ENCODE results near the gene SELENOO. TPM values are rescaled to one million over a fixed set of nuclear protein-coding genes. Genes with fewer than 3 reads are reported as not detected.
A peak's percentile ranks its signal among the peaks of the same experiment; 100 is the strongest.

Gene SELENOO
- total RNA-seq, 3 donors from 2014 or later, result 24.3 to 32.3 (median 31.8) TPM

DNA sequence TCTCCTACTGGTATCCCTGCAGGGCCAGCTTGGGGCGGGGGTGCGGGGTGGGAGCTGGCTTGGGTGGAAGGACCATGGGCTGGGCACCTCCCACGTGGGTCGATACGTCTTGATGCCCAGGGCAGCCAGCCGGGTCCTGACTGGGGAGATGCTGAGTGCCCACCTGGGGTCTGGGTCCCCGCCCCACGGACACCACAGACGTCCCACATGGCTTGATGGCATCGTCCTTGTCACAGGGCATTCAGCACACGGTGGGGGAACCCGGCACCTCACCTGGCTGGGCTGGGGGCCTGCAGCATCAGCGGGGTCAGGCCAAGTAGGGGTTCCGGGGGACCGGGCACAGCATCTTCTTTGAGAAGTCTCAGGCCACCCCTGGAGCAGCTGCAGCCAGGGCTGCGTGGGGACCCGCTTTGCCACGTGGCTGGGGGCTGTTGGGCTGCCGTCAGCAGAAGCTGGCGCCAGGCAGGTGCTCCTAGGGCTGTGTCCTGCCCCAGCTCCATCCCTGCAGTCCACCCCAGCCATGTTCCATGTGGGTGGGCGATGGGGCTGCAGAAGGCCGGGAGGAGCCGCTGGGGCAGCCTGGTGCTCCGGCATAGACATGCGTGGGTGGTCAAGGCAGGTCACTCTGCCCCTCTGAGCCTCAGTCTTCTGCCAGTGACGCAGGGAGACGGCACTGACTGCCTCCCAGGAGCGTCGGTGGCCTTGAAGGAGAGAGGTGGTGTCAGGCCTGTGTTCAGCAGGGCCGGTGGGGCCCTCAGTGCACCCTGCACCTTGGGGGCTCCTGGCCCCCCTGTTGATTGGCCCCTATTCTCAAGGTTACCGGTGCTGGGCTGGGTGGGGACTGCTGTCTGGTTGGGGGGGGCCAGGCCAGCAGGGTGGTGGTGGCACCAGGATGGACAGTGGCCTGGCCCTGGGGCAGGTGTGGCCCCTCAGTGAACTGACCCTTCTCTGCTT, 8.4 kb downstream of the SELENOO start:
- Histone ChIP-seq H3K27me3 (no peaks in the 10 kb centered on the region), H3K4me1 (no peaks in the 10 kb centered on the region), H3K4me3 (no peak overlapping the region), H3K9me3 (no peaks in the 10 kb centered on the region), H3K27ac (no peak overlapping the region), H3K36me3 (no peaks in the 10 kb centered on the region)
- intact Hi-C loops (cut with DNase I; ENCODE audit: low total_unique reads), result loop anchor here (10.0 kb wide), 1 partner anchor 54 kb away; no protein-coding TSS in a partner anchor
- no peak for TF ChIP-seq POLR2AphosphoS5 (IDR thresholded peaks at IDR 0.05)
- TF ChIP-seq, protein P1, sequence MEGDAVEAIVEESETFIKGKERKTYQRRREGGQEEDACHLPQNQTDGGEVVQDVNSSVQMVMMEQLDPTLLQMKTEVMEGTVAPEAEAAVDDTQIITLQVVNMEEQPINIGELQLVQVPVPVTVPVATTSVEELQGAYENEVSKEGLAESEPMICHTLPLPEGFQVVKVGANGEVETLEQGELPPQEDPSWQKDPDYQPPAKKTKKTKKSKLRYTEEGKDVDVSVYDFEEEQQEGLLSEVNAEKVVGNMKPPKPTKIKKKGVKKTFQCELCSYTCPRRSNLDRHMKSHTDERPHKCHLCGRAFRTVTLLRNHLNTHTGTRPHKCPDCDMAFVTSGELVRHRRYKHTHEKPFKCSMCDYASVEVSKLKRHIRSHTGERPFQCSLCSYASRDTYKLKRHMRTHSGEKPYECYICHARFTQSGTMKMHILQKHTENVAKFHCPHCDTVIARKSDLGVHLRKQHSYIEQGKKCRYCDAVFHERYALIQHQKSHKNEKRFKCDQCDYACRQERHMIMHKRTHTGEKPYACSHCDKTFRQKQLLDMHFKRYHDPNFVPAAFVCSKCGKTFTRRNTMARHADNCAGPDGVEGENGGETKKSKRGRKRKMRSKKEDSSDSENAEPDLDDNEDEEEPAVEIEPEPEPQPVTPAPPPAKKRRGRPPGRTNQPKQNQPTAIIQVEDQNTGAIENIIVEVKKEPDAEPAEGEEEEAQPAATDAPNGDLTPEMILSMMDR (IDR thresholded peaks at IDR 0.05), result no peak
- no peak for DNase-seq (ENCODE audit: low spot score in 2 of 2)

DNA sequence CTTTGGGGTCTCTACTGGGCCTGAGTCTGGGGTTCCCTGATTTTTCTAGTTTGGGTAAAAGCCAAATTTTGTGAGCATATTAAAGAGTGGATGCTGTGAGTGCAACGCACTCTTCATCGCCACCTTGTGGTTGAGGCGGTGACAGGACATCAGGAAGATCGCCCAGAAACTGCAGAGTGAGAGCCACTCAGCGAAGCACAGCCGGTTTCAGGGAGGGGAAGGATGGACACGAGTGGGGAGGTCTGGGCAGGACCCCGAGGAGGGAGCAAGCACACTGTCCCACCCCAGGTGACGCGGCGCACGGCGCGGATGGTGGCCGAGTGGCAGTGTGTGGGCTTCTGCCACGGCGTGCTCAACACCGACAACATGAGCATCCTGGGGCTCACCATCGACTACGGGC, 9.1 kb downstream of the SELENOO start:
- H3K4me1 ChIP-seq, result no peaks in the 10 kb centered on the region
- intact Hi-C loops (cut with DNase I; ENCODE audit: low total_unique reads), result loop anchor here (10.0 kb wide), 1 partner anchor 55 kb away; no protein-coding TSS in a partner anchor
- no peak for DNase-seq (ENCODE audit: low spot score in 2 of 2)
- no peak overlapping the region for H3K27ac ChIP-seq
- H3K27me3 ChIP-seq, result no peaks in the 10 kb centered on the region
- H3K4me3 ChIP-seq, result no peak overlapping the region
- TF ChIP-seq, protein P1 (IDR thresholded peaks at IDR 0.05), result peak; percentile 71 to 89 (median 75)
- TF ChIP-seq POLR2A (IDR thresholded peaks at IDR 0.05) (no peak), POLR2AphosphoS5 (IDR thresholded peaks at IDR 0.05) (peak in 1 of 3 donors; percentile 46)
- no peaks in the 10 kb centered on the region for H3K36me3 ChIP-seq
- no peaks in the 10 kb centered on the region for H3K9me3 ChIP-seq

DNA sequence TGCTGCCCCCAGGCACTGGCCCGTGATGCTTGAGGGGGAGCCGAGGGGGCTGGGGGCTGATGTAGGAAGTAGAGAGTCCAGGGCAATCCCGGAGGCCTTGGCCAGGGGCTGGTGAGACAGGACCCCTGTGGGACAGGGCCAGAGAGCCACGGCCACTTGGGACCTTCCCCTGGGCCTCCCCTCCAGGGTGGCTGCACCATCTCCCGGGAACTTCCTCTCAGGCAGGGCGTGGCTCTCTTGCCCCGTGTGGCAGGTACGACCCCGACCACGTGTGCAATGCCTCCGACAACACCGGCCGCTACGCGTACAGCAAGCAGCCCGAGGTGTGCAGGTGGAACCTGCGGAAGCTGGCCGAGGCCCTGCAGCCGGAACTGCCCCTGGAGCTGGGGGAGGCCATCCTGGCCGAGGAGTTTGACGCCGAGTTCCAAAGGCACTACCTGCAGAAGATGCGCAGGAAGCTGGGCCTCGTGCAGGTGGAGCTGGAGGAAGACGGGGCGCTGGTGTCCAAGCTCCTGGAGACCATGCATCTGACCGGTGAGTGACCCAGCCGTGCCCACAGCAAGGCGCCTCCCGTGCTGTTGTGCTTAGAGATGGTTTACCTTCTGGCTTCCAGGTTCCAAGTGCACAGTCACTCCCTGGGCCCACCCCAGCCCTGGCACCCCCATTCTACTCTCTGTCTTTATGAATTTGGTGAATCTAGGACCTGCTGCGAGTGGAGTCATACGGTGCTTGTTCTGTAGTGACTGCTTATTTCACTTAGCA, 9.7 kb downstream of the SELENOO start:
- H3K9me3 ChIP-seq, result no peaks in the 10 kb centered on the region
- TF ChIP-seq POLR2A (IDR thresholded peaks at IDR 0.05), result no peak
- no peak for TF ChIP-seq POLR2AphosphoS5 (IDR thresholded peaks at IDR 0.05)
- TF ChIP-seq, protein P1 (IDR thresholded peaks at IDR 0.05), result no peak
- no peaks in the 10 kb centered on the region for H3K4me1 ChIP-seq
- intact Hi-C loops (cut with DNase I; ENCODE audit: low total_unique reads), result no loop called here
- H3K27ac ChIP-seq, result no peak overlapping the region
- no peaks in the 10 kb centered on the region for H3K27me3 ChIP-seq
- DNase-seq (ENCODE audit: low spot score in 2 of 2), result no peak
- H3K4me3 ChIP-seq, result no peak overlapping the region
- H3K36me3 ChIP-seq, result no peaks in the 10 kb centered on the region

DNA sequence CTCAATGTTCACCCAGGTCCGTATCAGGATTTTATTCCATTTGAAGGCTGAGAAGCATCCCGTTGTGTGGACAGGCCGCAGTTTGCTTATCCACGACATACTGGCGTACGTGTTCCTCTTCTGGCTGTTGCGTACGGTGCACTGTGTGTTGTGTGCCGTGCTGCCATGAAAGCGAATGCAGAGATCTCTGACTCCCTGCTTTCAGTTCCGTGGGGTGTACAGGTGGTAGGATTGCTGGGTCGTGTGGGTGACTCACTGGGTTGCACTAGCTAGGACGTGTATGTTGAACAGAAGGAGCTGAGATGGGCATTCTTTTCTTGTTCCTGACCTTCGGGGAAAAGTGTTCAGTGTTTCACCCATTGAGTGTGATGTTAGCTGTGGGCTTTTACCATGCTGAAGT, 10.3 kb downstream of the SELENOO start:
- no peaks in the 10 kb centered on the region for H3K9me3 ChIP-seq
- H3K27me3 ChIP-seq, result no peaks in the 10 kb centered on the region
- H3K27ac ChIP-seq, result no peak overlapping the region
- no peaks in the 10 kb centered on the region for H3K4me1 ChIP-seq
- intact Hi-C loops (cut with DNase I; ENCODE audit: low total_unique reads), result no loop called here
- H3K36me3 ChIP-seq, result peaks cover under 1% of the 10 kb centered on the region
- DNase-seq (ENCODE audit: low spot score in 2 of 2), result no peak
- no peak for TF ChIP-seq POLR2A (IDR thresholded peaks at IDR 0.05)
- TF ChIP-seq, protein P1 (IDR thresholded peaks at IDR 0.05), result no peak
- no peak for TF ChIP-seq POLR2AphosphoS5 (IDR thresholded peaks at IDR 0.05)
- H3K4me3 ChIP-seq, result no peak overlapping the region

Measured in breast epithelium (tissue), 4 donors.